HG03139 (cell line): ENCODE data around the gene AKAP5.
"Not testable (repeated sequence)": the region's sequence is repeated elsewhere in the genome, so short reads cannot be mapped to it uniquely, and the experiment has no call there.

Experiments
- ATAC-seq: cut with Tn5 transposase; IDR thresholded peaks from one replicate; pipeline ENCODE4 v1.9.1; 2021; ENCODE audit not compliant: unreplicated experiment

The AKAP5 gene

GRCh38 chr14:64502456-64502855, 37.2 kb downstream of the AKAP5 start:
- ATAC-seq: no peak

- no peak for ATAC-seq
Measured at GRCh38 chr14:64502887-64503433, 37.7 kb downstream of the AKAP5 start.

- ATAC-seq: peak; percentile 54
Measured at GRCh38 chr14:64503434-64504309, 38.4 kb downstream of the AKAP5 start, which contains the start of gene ZBTB25. Gene ZBTB25 (minus strand): TSS chr14:64503838. CDS start chr14:64490533, 13,305 bp downstream.

DNA sequence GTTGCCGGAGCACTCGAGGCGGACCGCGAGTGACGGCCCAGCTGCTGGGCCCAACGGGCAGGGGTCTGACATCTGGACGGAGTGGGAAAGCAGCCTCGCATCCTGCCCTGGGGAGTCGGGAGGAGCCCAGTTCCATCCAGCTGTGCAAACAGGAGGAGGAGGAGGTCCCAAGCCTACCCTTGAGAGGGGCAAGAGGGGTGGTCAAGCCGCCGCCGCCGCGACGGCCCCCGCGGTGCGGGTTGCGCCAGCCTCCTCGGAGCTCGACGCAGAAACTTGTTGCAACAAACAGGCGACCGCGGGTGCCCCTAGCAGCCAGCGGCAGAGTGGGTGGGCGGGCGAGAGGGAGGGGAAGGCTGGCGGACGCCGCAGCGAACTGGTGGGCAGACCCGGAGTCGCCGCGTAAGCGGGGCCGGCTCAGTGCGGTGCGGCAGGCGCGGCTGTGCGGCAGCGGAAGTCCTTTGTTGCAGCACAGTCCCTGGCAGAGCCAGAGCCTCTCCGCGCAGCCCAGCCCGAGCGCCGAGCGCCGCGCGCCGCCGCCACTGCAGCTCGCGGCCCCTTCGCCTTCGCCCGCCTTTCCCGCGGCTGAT, 39.1 kb downstream of the AKAP5 start, which contains the start of gene ZBTB1:
Gene ZBTB1, plus strand, starts transcription at position 461 of the 587 bp plus-strand sequence. CDS start 16,735 bp downstream, outside the sequence.
- peak; percentile 21 for ATAC-seq

- ATAC-seq: peak; percentile 31
Measured at GRCh38 chr14:64504897-64505794, 39.8 kb downstream of the AKAP5 start.

GRCh38 chr14:64506721-64507120, 41.4 kb downstream of the AKAP5 start:
- ATAC-seq: no peak

GRCh38 chr14:64507376-64508156, 42.3 kb downstream of the AKAP5 start:
- no peak for ATAC-seq

DNA sequence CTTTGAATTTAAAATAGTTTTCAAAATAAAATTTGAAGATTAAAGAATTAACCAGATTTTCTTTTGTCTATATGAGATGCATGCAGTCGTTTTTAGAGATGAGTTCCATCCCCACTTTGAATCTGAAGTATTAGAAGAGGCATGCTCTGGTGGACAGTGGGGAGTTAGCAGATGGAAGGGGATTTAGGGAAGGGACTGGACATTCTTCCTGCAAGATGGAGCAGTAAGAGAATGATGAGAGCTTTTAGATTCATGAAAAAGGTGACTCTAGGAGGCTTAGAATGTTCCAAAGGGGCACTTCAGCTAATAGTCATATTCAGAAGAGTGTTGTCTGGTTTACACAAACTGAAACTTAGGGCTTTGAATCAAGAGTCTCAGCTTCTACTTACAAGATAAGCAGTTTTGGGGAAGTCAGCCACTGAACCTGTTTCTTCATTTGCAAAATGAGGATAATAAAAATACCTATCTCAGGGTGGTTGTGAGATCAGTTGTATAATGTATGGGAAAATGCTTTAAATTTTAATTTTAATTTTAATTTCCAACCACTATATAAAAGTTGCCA, 43.0 kb downstream of the AKAP5 start:
- ATAC-seq: no peak

DNA sequence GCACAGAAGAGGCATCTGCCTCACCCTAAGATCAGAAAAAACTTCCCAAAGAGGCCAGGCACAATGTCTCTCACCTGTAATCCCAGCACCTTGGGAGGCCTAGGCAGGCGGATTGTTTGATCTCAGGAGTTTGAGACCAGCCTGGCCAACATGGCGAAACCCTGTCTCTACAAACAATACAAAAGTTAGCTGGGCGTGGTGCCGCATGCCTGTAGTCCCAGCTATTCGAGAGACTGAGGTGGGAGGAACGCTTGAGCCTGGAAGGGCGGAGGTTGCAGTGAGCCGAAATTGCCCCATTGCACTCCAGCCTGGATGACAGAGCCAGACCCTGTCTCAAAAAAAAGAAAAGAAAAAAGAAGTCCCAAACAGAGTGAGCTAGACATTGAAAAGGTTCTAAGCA, 43.7 kb downstream of the AKAP5 start:
- ATAC-seq: no peak

DNA sequence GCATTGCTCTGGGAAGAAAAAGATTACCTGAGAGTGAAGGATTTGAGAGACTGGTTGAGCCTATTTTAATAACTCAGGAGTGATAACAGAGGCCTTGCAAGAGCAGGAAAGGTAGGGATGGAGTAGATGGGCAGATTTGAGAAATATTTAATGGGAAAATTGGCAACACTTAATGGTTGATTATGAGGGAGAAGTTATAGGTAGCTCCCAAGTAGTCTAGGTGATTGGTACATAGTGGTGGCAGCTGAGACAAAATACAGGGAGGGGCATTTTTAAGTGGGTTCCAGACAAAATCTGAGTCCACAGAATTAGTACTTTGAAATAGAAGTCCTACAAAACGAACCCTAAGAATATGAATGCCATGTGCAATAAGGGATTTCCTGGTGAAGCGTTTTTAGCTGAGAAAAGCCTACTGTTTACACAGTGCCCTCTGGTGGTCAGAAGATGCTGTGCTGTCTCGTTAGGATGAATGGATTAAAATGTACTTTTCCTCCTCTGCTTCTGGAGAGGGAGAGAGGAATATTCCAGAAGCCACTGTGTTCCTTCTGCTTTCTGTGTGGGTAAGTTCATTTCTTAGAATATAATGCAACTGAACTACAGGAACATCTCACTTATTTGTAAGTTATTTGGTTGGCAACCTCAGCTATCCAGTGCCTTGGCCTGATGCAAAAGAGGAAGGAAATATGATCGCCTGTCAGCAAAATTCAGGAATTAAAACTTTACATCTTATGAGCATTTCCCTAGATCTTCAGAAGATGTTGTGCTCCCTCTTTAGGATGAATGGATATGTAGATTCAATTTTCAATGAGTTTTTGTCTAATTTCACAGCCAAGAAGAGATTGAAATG, 45.7 kb downstream of the AKAP5 start:
- ATAC-seq: no peak

DNA sequence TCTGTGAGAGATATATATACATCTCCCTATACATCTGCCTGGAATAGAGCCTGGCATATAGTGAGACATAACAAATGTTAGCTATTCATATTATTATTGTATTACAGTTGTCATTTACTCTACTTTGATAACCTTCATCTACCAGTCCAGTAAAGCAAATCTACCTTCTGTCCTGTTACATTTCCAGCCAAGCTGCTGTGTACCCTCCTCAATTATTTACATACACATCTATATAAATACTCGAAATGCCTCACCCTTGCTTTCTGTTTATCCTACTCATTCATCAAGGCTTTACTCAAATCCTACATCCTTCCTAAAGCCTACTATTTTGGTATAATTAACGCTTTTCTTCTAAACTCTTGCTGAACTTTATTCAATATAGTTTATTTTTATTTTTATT, 48.0 kb downstream of the AKAP5 start:
- ATAC-seq: no peak

GRCh38 chr14:64515053-64515452, 49.8 kb downstream of the AKAP5 start:
- ATAC-seq: no peak

- no peak for ATAC-seq
Measured at GRCh38 chr14:64516969-64517368, 51.7 kb downstream of the AKAP5 start.

DNA sequence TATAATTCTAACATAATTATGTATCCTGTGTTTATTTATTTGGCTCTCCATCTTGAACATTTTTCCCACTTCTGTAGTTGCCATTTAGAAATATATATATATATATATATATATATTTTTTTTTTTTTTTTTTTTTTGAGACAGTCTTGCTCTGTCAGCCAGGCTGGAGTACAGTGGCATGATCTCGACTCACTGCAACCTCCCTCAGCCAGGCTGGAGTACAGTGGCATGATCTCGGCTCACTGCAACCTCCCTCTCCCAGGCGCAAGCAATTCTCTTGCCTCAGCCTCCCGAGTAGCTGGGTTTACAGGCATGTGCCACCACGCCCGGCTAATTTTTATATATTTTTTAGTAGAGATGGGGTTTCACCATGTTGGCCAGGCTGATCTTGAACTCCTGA, 52.4 kb downstream of the AKAP5 start:
- ATAC-seq: not testable (repeated sequence)

- ATAC-seq: no peak
Measured at GRCh38 chr14:64518229-64518628, 52.9 kb downstream of the AKAP5 start.

GRCh38 chr14:64520699-64521098, 55.4 kb downstream of the AKAP5 start:
- ATAC-seq: no peak

- no peak for ATAC-seq
Measured at GRCh38 chr14:64522591-64523355, 57.5 kb downstream of the AKAP5 start.
